HCT116 (cell line): ENCODE data around the gene SULT1A2. TPM values are rescaled to one million over a fixed set of nuclear protein-coding genes. Genes with fewer than 3 reads are reported as not detected.

Experiments
- ATAC-seq: fragments of 200-7000 bp; cut with Tn5 transposase; 2 replicates; pipeline ENCODE4 v1.9.1; 2020; ENCODE audit warnings: mild to moderate bottlenecking, moderate library complexity
- BruUV-seq: library from RNA; stranded (reverse); fragments of 400-500 nt; replicated peaks from 2 replicates; lab custom pipeline; 2021; lab: Mats Ljungman, UMichigan
- CTCF ChIA-PET: fragments of 300-600 bp; sonication (Branson Sonifier 250); formaldehyde crosslinking; loops from one replicate; lab custom pipeline; 2021; ENCODE audit warnings: antibody characterized with exemption; lab: Charles Lee
- POLR2A ChIA-PET: fragments of 300-600, 350-600 bp; sonication (Branson Sonifier 250); formaldehyde crosslinking; loops from one replicate; lab custom pipeline; 2021; ENCODE audit warnings: antibody characterized with exemption; lab: Charles Lee
- RAD21 ChIA-PET, 2 experiments: fragments of 300-600 bp; sonication (Branson Sonifier 250); formaldehyde crosslinking; loops; one replicate each; lab custom pipeline; 2023; ENCODE audit warnings: low total read pairs in 2 of 2; ENCODE audit not compliant: uncharacterized antibody in 2 of 2, unreplicated experiment in 2 of 2, low non-redundant PET in 1 of 2; lab: Charles Lee
- DNase-seq: peaks from one replicate; pipeline ENCODE4 v3.0.0-alpha.2; 2010; ENCODE audit warnings: low read depth, low spot score
- H2AFZ ChIP-seq: fragments of 200-600 bp; shearing (Covaris generic), sonication (generic); 2 replicates; pipeline ENCODE4 v1.6.1; 2017; ENCODE audit warnings: low read depth, mixed run types, mixed read lengths, antibody characterized with exemption, low read length; ENCODE audit not compliant: poor library complexity, severe bottlenecking
- H3K27ac ChIP-seq: 2 replicates; pipeline ENCODE4 v1.5.1; 2012; ENCODE audit warnings: low read depth, low read length
- H3K27me3 ChIP-seq: fragments of 200-600 bp; sonication (generic); 2 replicates; pipeline ENCODE4 v1.6.1; 2016; ENCODE audit warnings: mixed run types, low read length, mixed read lengths; ENCODE audit not compliant: insufficient read depth
- H3K36me3 ChIP-seq, 2 experiments: fragments of 200-500 bp in 1 of 2; fragments of 200-600 bp in 1 of 2; sonication (Bioruptor generic) in 1 of 2; sonication (generic) in 1 of 2; 2 replicates each; pipeline versions ENCODE4 v1.5.1 to v1.6.1; 2014 to 2016; ENCODE audit warnings: low read length in 2 of 2, inconsistent platforms in 1 of 2, mixed read lengths in 1 of 2, mixed run types in 1 of 2; ENCODE audit not compliant: insufficient read depth in 2 of 2, control insufficient read depth in 1 of 2
- H3K4me1 ChIP-seq, 2 experiments: fragments of 200-600 bp in 1 of 2; sonication (generic) in 1 of 2; 2 replicates each; pipeline versions ENCODE4 v1.5.1 to v1.6.1; 2012 to 2017; ENCODE audit warnings: low read length in 2 of 2, inconsistent platforms in 1 of 2, mild to moderate bottlenecking in 1 of 2, mixed read lengths in 1 of 2, mixed run types in 1 of 2, moderate library complexity in 1 of 2; ENCODE audit not compliant: insufficient read depth in 2 of 2, control insufficient read depth in 1 of 2
- H3K4me2 ChIP-seq: fragments of 200-600 bp; sonication (generic); 2 replicates; pipeline ENCODE4 v1.6.1; 2017; ENCODE audit warnings: mixed run types, low read length, mixed read lengths
- H3K4me3 ChIP-seq, 2 experiments: fragments of 200-600 bp in 1 of 2; sonication (generic) in 1 of 2; replicated peaks in 1 of 2; 2 replicates each; pipeline ENCODE4 v1.5.1; 2011 to 2016; ENCODE audit warnings: low read length in 2 of 2, control low read depth in 1 of 2, low read depth in 1 of 2, mild to moderate bottlenecking in 1 of 2, mixed read lengths in 1 of 2, mixed run types in 1 of 2
- H3K79me2 ChIP-seq: fragments of 200-600 bp; sonication (generic); 2 replicates; pipeline ENCODE4 v1.6.1; 2017; ENCODE audit warnings: mild to moderate bottlenecking, mixed run types, low read length, moderate library complexity, mixed read lengths; ENCODE audit not compliant: insufficient read depth
- H3K9ac ChIP-seq: fragments of 200-600 bp; sonication (generic); 2 replicates; pipeline ENCODE4 v1.6.1; 2016; ENCODE audit warnings: low read length, mixed read lengths
- H3K9me2 ChIP-seq: fragments of 200-600 bp; sonication (generic), shearing (Covaris generic); 2 replicates; pipeline ENCODE4 v1.6.1; 2017; ENCODE audit warnings: mixed run types, mild to moderate bottlenecking, moderate library complexity; ENCODE audit not compliant: insufficient read depth
- H3K9me3 ChIP-seq, 2 experiments: fragments of 200-500 bp in 1 of 2; fragments of 200-600 bp in 1 of 2; sonication (Bioruptor generic) in 1 of 2; sonication (generic) in 1 of 2; 2 replicates each; pipeline ENCODE4 v1.6.1; 2014 to 2017; ENCODE audit warnings: low read length in 2 of 2, mixed read lengths in 2 of 2, inconsistent platforms in 1 of 2, low read depth in 1 of 2, mild to moderate bottlenecking in 1 of 2, mixed run types in 1 of 2, moderate library complexity in 1 of 2; ENCODE audit not compliant: control insufficient read depth in 1 of 2, insufficient read depth in 1 of 2
- H4K20me1 ChIP-seq: fragments of 200-600 bp; sonication (generic), shearing (Covaris generic); 2 replicates; pipeline ENCODE4 v1.6.1; 2017; ENCODE audit warnings: mixed run types, mild to moderate bottlenecking, moderate library complexity; ENCODE audit not compliant: insufficient read depth
- CBX3 ChIP-seq: IDR thresholded peaks from 2 replicates; pipeline ENCODE4 v1.6.1; 2012; ENCODE audit warnings: low read depth
- CTCF ChIP-seq, 3 experiments: fragments of 200-600 bp in 1 of 3; sonication (generic) in 1 of 3; IDR thresholded peaks in 2 of 3; conservative IDR thresholded peaks in 1 of 3; 2 replicates each; pipeline ENCODE4 v1.5.1; 2012 to 2017; ENCODE audit warnings: low read depth in 2 of 3, low read length in 2 of 3, antibody characterized with exemption in 1 of 3, borderline replicate concordance in 1 of 3, control low read depth in 1 of 3, mild to moderate bottlenecking in 1 of 3, mixed read lengths in 1 of 3, mixed run types in 1 of 3, moderate library complexity in 1 of 3; ENCODE audit not compliant: insufficient read depth in 1 of 3
- EZH2 ChIP-seq: fragments of 200-600 bp; sonication (generic); IDR thresholded peaks from 2 replicates; pipeline ENCODE4 v1.6.1; 2017; ENCODE audit warnings: antibody characterized with exemption, mixed run types
- EZH2phosphoT487 ChIP-seq: fragments of 200-600 bp; IDR thresholded peaks from 2 replicates; pipeline ENCODE4 v1.6.1; 2018; ENCODE audit warnings: antibody characterized with exemption, borderline replicate concordance
- FOSL1 ChIP-seq: IDR thresholded peaks from 2 replicates; pipeline ENCODE4 v1.6.1; 2012; ENCODE audit warnings: low read depth
- JUND ChIP-seq: IDR thresholded peaks from 2 replicates; pipeline ENCODE4 v1.6.1; 2012
- POLR2A ChIP-seq: IDR thresholded peaks from 2 replicates; pipeline ENCODE4 v1.7.0; 2011; ENCODE audit warnings: borderline replicate concordance; ENCODE audit not compliant: insufficient read depth, insufficient read length; ENCODE audit errors: extremely low read depth
- RAD21 ChIP-seq: IDR thresholded peaks from 2 replicates; pipeline ENCODE4 v1.6.1; 2012; ENCODE audit warnings: low read depth, mild to moderate bottlenecking
- SIN3A ChIP-seq: IDR thresholded peaks from 2 replicates; pipeline ENCODE4 v1.6.1; 2012; ENCODE audit warnings: low read depth
- SP1 ChIP-seq: IDR thresholded peaks from 2 replicates; pipeline ENCODE4 v1.6.1; 2012; ENCODE audit warnings: low read depth
- SRF ChIP-seq: IDR thresholded peaks from 2 replicates; pipeline ENCODE4 v1.6.1; 2012; ENCODE audit warnings: low read depth
- YY1 ChIP-seq: IDR thresholded peaks from 2 replicates; pipeline ENCODE4 v1.6.1; 2011; ENCODE audit warnings: low read length, low read depth, moderate library complexity, mild to moderate bottlenecking; ENCODE audit not compliant: insufficient replicate concordance; ENCODE audit errors: extremely low read depth
- ZNF274 ChIP-seq: fragments of 200-500 bp; sonication (Bioruptor generic); IDR thresholded peaks from 2 replicates; pipeline ENCODE4 v1.6.1; 2014; ENCODE audit warnings: mild to moderate bottlenecking, low read depth, low read length, inconsistent platforms
- intact Hi-C: fragments of 100-400 bp; cut with micrococcal nuclease; formaldehyde crosslinking; loops from 2 replicates; pipeline ENCODE4 v1.10.0; 2022
- total RNA-seq: library from RNA; stranded (reverse); gene quantifications from one replicate; pipeline ENCODE4 v1.2.1, GENCODE V29; 2021; ENCODE audit not compliant: unreplicated experiment
- TF ChIP-seq, protein P1 (sequence below): IDR thresholded peaks from 2 replicates; pipeline ENCODE4 v1.6.1; 2012; ENCODE audit warnings: low read depth
- TF ChIP-seq, protein P2 (sequence below): IDR thresholded peaks from 2 replicates; pipeline ENCODE4 v1.6.1; 2012

Gene SULT1A2
- total RNA-seq, 1 experiment from 2014 or later = 1.9 TPM

DNA sequence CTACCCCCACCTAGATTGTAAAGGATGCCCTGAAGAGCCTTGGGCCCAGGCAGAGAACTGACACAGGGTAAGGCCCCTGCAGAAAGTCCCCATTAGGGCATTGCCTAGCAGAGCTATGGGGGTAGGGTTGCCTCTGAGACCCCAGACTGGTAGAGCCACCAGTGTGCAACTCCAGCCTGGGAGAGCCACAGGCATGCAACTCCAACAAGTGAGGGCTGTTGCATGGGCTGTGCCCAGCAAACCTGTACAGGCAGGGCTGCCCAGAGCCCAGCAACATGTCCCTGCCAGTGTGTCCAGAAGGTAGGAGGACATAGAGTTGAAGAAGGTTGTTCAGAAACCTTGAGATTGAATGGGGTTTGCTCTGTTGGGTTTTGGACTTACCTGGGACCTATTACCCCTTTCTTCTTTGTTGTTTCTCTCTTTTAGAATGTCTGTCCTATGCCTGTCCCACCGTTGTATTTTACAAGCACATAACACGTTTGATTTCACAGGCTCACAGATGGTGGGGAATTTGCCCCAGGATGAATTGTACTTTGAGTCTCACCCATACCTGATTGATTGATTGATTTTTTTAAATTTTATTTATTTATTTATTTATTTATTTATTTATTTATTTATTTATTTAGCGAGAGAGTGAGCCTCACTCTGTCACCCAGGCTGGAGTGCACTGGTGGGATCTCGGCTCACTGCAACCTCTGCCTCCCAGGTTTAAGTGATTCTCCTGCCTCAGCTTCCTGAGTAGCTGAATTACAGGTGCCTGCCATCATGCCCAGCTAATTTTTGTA lies 26.7 kb downstream of the SULT1A2 start (continued):
- TF ChIP-seq, protein P1, sequence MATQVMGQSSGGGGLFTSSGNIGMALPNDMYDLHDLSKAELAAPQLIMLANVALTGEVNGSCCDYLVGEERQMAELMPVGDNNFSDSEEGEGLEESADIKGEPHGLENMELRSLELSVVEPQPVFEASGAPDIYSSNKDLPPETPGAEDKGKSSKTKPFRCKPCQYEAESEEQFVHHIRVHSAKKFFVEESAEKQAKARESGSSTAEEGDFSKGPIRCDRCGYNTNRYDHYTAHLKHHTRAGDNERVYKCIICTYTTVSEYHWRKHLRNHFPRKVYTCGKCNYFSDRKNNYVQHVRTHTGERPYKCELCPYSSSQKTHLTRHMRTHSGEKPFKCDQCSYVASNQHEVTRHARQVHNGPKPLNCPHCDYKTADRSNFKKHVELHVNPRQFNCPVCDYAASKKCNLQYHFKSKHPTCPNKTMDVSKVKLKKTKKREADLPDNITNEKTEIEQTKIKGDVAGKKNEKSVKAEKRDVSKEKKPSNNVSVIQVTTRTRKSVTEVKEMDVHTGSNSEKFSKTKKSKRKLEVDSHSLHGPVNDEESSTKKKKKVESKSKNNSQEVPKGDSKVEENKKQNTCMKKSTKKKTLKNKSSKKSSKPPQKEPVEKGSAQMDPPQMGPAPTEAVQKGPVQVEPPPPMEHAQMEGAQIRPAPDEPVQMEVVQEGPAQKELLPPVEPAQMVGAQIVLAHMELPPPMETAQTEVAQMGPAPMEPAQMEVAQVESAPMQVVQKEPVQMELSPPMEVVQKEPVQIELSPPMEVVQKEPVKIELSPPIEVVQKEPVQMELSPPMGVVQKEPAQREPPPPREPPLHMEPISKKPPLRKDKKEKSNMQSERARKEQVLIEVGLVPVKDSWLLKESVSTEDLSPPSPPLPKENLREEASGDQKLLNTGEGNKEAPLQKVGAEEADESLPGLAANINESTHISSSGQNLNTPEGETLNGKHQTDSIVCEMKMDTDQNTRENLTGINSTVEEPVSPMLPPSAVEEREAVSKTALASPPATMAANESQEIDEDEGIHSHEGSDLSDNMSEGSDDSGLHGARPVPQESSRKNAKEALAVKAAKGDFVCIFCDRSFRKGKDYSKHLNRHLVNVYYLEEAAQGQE = no peak
- TF ChIP-seq FOSL1 (no peak), EZH2phosphoT487 (no peak), SRF (no peak)
- TF ChIP-seq, protein P2, sequence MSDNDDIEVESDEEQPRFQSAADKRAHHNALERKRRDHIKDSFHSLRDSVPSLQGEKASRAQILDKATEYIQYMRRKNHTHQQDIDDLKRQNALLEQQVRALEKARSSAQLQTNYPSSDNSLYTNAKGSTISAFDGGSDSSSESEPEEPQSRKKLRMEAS = no peak

DNA sequence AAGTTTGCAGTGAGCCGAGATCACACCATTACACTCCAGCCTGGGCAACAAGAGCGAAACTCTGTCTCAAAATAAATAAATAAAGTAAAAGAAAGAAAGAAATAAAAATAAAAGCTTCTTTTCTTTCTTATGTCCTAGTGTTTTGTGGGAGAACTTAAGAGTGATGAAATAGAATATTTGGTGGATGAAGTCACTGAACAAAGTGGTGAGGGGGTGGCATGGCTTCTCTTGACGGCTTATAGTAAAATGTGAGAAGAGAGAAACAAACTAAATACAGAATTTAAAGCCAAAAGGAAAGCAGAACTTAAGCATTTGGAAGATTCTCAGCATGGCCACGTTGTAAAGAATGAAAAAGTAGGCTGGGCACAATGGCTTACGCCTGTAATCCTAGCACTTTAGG lies 27.8 kb downstream of the SULT1A2 start:
- BruUV-seq = no TSS peak

More for the DNA sequence above, 27.8 kb downstream of the SULT1A2 start:
- Histone ChIP-seq H3K9me3 (peaks cover 7 to 8% of the 10 kb centered on the region in 2 experiments; a peak in 2 of 4 replicates), H3K9me2 (no peaks in the 10 kb centered on the region), H2AFZ (no peak overlapping the region), H3K4me2 (no peak overlapping the region), H3K79me2 (no peaks in the 10 kb centered on the region), H4K20me1 (no peaks in the 10 kb centered on the region), H3K27ac (no peak overlapping the region), H3K27me3 (no peaks in the 10 kb centered on the region), H3K9ac (no peak overlapping the region), H3K36me3 (no peaks in the 10 kb centered on the region), H3K4me3 (no peak overlapping the region), H3K4me1 (no peaks in the 10 kb centered on the region)
- ATAC-seq (no peak), DNase-seq (no peak)
- CTCF ChIA-PET = no interaction called here
- RAD21 ChIA-PET = no interaction called here
- intact Hi-C loops = no loop called here
- POLR2A ChIA-PET = no interaction called here
- TF ChIP-seq SIN3A (no peak), JUND (no peak), SRF (no peak), POLR2A (no peak), ZNF274 (no peak), SP1 (no peak), RAD21 (no peak), FOSL1 (no peak), EZH2 (no peak), CTCF (IDR thresholded peaks at IDR 0.05 in 2 of 3, conservative IDR thresholded peaks at IDR 0.05 in 1 of 3; ENCODE audit: borderline replicate concordance in 1 of 3, insufficient read depth in 1 of 3, low read depth in 2 of 3, low read length in 2 of 3) (no peak), EZH2phosphoT487 (no peak), CBX3 (no peak), YY1 (no peak)
